ENCODE results near the gene SOX9.

SOX9 gene

DNA sequence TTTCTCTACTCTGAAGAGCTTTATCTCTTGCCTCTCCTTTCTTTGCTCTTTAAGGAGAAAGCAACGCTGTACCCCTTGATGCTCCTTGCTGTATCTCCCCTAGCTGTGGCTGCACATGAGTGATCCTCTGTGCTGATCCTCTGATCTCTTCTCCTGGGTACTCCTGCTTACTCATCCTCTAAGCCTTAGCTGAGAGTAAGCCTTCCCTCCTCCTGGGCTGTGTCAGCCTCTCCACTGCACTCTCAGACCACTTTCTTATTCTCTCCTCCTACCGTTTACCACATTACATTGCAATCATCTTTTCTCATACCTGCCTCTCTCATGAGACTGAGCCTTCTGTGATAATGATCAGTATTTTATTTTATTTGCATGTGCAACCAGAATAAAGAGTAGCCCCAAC is 25.1 kb downstream of the SOX9 start:
- Histone ChIP-seq H3K27me3 (ENCODE audit: control insufficient read depth, insufficient read depth, low read length) (peaks cover 4% of the 10 kb centered on the region; the same call in 1 of the 2 replicates), H3K36me3 (ENCODE audit: control insufficient read depth, insufficient read depth, low read length) (no peaks in the 10 kb centered on the region), H3K9ac (ENCODE audit: low read depth, low read length) (no peak overlapping the region), H3K4me1 (ENCODE audit: control insufficient read depth, insufficient read depth, low read length) (peaks cover 8% of the 10 kb centered on the region), H3K4me3 (ENCODE audit: low read depth, low read length) (no peak overlapping the region), H3K9me3 (ENCODE audit: control insufficient read depth, insufficient read depth, low read length) (no peaks in the 10 kb centered on the region), H3K27ac (ENCODE audit: low read depth, low read length) (no peak overlapping the region)

DNA sequence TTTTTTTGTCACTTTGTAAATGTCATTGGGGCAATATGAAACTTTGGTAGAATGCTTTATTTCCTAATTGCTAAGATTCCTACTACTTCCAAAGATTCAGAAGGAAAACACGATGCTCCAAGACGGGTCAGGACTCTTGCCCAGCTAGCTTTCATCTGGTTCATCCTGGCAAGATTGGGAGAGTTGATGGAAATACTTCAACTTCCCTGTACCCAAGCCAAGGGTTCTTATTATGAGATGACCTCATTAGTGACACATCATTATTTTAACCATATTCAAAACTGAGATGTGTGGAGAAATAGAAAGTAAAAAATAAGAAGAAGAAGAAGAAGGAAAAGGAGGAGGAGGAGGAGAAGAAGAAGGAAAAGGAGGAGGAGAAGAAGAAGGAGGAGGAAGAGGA is 25.6 kb downstream of the SOX9 start:
- no peak overlapping the region for H3K4me3 ChIP-seq (ENCODE audit: low read depth, low read length)
- no peak overlapping the region for H3K27ac ChIP-seq (ENCODE audit: low read depth, low read length)
- no peaks in the 10 kb centered on the region for H3K36me3 ChIP-seq (ENCODE audit: control insufficient read depth, insufficient read depth, low read length)

DNA sequence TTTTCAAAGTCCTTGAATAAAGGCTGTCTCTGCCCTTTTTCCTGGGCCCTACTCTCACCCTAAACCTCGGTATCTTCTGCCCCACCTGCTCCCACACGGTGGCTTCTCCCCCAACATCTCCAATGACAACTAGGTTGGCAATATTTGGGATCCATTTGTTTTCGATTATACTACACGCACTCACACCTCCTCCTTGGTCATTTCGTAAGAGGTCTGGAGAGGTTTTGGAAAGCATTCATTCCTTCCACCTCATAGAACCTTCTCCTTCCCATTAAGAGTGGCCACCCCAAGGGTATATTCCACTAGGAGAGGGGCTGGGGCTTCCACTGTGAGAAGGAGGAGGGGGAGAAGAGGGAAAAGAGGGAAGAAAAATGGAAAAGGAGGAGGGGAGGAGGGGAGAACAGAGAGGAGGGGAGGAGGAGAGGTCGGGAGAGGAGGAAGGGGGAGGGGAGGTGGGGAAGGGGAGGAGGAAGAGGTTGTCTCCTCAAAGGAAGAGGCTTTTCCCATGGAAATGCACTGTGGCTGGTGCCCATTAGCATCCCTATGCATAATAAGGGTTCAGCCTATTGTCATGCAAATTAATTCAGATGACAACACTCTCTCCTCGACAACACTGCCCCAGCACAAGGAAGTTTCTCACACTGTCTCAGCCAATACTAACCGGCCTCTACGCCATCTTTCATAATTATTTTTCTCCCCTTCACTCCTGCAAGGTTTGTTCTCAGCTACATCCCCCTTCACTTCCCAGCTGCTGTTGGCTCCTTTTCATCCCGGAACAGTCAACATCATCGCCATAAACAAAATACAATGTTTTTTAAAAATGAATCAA is 30.0 kb downstream of the SOX9 start:
- H3K4me1 ChIP-seq (ENCODE audit: control insufficient read depth, insufficient read depth, low read length), result peaks cover 30% of the 10 kb centered on the region
- no peaks in the 10 kb centered on the region for H3K9me3 ChIP-seq (ENCODE audit: control insufficient read depth, insufficient read depth, low read length)
- peak overlapping the region; percentile 97 for H3K27ac ChIP-seq (ENCODE audit: low read depth, low read length)
- H3K36me3 ChIP-seq (ENCODE audit: control insufficient read depth, insufficient read depth, low read length), result no peaks in the 10 kb centered on the region
- H3K27me3 ChIP-seq (ENCODE audit: control insufficient read depth, insufficient read depth, low read length), result no peaks in the 10 kb centered on the region
- peak overlapping the region; percentile 49 for H3K9ac ChIP-seq (ENCODE audit: low read depth, low read length)
- H3K4me3 ChIP-seq (ENCODE audit: low read depth, low read length), result peak overlapping the region; percentile 24

More for the DNA sequence above, 25.6 kb downstream of the SOX9 start:
- Histone ChIP-seq H3K9me3 (ENCODE audit: control insufficient read depth, insufficient read depth, low read length) (no peaks in the 10 kb centered on the region), H3K9ac (ENCODE audit: low read depth, low read length) (no peak overlapping the region), H3K27me3 (ENCODE audit: control insufficient read depth, insufficient read depth, low read length) (peaks cover 4% of the 10 kb centered on the region; the same call in 1 of the 2 replicates), H3K4me1 (ENCODE audit: control insufficient read depth, insufficient read depth, low read length) (peaks cover 10% of the 10 kb centered on the region)

DNA sequence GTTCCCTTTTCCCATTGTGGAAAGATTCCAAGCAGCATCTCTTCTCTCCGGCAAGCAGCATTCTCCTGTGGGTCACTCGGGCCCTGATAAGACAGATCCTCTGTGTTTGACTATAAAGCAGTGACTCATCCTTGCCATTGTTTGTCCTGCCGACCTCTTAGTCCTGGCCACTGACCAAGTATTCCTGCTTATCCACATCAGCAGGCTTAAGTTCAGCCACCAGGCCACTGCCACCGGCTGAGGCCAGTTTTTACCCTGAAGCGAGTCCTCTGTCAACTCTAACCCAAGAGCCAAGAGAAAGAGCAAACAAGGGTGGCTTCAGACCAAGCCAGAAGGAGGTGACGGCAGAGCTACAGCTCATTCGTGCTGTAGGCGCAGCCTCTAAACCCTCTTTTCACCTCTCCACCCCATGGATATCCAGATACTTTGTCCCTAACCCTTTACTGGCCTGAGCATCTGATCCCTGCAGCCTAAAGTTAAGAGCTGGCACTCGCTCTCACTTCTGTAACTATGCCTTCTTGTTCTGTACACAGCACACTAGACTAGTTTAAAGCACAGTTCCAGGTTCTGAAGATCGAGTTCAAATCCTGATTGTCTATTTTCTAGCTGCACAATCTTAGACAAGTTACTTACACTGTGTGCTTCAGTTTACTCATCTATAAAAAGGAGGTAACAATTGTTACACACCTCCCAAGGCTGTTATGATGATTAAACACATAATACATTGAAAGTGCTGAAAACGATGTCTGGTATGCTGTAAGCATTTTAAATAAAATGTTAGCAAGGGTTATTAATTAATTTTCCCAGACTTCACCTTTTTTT is 31.0 kb downstream of the SOX9 start:
- peak overlapping the region; percentile 97 for H3K27ac ChIP-seq (ENCODE audit: low read depth, low read length)
- no peaks in the 10 kb centered on the region for H3K9me3 ChIP-seq (ENCODE audit: control insufficient read depth, insufficient read depth, low read length)
- H3K4me3 ChIP-seq (ENCODE audit: low read depth, low read length), result peak overlapping the region; percentile 24
- peaks cover 30% of the 10 kb centered on the region for H3K4me1 ChIP-seq (ENCODE audit: control insufficient read depth, insufficient read depth, low read length)
- no peaks in the 10 kb centered on the region for H3K36me3 ChIP-seq (ENCODE audit: control insufficient read depth, insufficient read depth, low read length)
- H3K9ac ChIP-seq (ENCODE audit: low read depth, low read length), result peak overlapping the region; percentile 49
- no peaks in the 10 kb centered on the region for H3K27me3 ChIP-seq (ENCODE audit: control insufficient read depth, insufficient read depth, low read length)

DNA sequence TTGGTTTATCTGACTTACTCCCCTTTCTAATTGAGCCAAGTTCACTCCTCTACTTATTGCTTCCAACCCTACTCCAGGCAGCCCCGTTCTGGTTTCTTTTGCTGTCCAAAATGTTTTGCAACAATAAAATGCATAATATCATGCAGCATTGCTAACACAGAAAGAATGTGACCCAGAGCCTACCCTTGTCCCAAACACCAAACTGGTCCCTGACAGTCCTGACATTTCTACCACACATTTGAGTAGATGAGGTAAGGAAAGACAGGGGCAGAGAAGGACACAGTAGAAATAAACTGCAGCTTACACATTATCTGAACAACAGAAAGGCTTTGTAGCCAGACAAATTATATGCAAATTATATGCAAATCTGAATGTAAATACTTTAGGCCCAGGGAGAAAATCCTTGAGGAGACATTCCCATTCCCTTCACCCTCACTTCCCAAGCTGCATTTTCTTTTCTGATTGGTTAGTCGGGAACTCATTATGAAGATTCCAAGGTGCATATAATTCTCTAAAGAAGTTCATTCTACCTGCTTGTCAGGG is 31.6 kb downstream of the SOX9 start:
- Histone ChIP-seq H3K4me1 (ENCODE audit: control insufficient read depth, insufficient read depth, low read length) (peaks cover 30% of the 10 kb centered on the region), H3K9me3 (ENCODE audit: control insufficient read depth, insufficient read depth, low read length) (no peaks in the 10 kb centered on the region), H3K27ac (ENCODE audit: low read depth, low read length) (peak overlapping the region; percentile 97), H3K36me3 (ENCODE audit: control insufficient read depth, insufficient read depth, low read length) (no peaks in the 10 kb centered on the region), H3K27me3 (ENCODE audit: control insufficient read depth, insufficient read depth, low read length) (no peaks in the 10 kb centered on the region), H3K9ac (ENCODE audit: low read depth, low read length) (no peak overlapping the region), H3K4me3 (ENCODE audit: low read depth, low read length) (no peak overlapping the region)

DNA sequence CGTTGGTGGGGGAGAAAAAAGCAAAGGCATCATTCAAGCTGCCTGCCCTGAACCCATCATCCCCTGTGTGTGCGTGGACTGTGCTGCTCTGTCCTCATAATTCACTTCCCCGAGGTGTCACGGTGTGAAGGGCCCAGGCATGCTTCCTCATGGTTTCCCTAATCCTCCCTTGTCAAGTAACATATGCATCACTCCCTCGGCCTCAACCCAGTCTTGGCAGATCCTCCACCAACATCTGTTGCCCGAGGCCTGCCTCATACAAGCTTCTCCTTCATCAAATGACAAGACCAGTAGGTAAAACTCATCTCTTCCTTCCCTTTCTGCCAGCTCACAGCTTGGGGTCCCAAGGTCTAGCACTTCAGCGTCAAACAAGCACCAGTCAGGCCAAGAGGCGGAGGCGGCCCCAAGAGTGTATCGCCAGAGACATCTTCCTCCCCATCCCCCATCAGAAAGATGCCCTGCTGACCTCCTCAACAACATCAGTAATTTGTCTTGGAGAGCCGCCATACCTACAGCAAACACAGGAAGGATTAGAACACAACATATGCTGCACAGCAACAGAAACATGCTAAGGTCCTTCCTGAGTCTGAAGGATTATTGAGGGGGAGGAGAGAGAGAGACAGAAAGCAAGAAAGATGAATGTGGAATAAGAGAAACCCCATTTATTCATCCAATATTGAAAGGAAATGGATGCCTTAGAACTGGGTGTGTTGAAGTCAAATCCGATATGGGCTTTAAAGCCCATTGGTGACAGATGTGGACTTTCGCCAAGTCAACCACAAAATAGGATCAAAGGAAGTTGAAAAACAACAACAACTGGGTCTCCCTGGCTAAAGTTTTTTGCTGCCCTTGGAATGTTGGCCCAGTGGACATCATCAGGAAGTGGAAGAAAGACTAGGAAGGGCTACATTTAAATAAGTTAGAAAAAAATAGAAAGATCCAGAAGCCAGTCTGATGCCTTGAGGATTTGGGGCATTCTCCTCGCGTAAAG is 38.4 kb downstream of the SOX9 start:
- H3K36me3 ChIP-seq (ENCODE audit: control insufficient read depth, insufficient read depth, low read length), result no peaks in the 10 kb centered on the region
- H3K9ac ChIP-seq (ENCODE audit: low read depth, low read length), result no peak overlapping the region
- no peaks in the 10 kb centered on the region for H3K9me3 ChIP-seq (ENCODE audit: control insufficient read depth, insufficient read depth, low read length)
- no peaks in the 10 kb centered on the region for H3K27me3 ChIP-seq (ENCODE audit: control insufficient read depth, insufficient read depth, low read length)
- H3K4me3 ChIP-seq (ENCODE audit: low read depth, low read length), result no peak overlapping the region
- no peak overlapping the region for H3K27ac ChIP-seq (ENCODE audit: low read depth, low read length)
- peaks cover 2% of the 10 kb centered on the region; the same call in 1 of the 2 replicates for H3K4me1 ChIP-seq (ENCODE audit: control insufficient read depth, insufficient read depth, low read length)

DNA sequence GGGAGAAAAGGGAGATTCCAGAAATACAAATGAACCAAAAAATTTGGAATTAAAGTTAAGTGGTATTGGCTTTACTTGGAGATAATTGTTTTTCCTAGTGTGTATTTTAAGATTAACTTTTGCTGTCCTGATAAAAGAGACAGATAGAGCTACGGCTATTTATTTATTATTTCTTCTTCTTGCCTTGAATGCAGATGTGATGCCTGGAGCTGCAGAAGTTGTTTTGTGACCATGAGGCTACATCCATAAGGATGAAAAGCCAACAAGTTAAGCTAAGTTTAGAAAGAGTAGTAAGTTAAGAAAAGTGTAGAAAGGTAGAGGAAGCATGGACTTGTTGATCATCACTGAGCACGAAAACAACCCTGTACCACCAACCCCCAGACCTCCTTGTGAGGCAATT is 41.7 kb downstream of the SOX9 start:
- peaks cover 23% of the 10 kb centered on the region for H3K4me1 ChIP-seq (ENCODE audit: control insufficient read depth, insufficient read depth, low read length)
- no peak overlapping the region for H3K9ac ChIP-seq (ENCODE audit: low read depth, low read length)
- H3K27ac ChIP-seq (ENCODE audit: low read depth, low read length), result no peak overlapping the region
- no peaks in the 10 kb centered on the region for H3K36me3 ChIP-seq (ENCODE audit: control insufficient read depth, insufficient read depth, low read length)
- H3K9me3 ChIP-seq (ENCODE audit: control insufficient read depth, insufficient read depth, low read length), result no peaks in the 10 kb centered on the region
- H3K27me3 ChIP-seq (ENCODE audit: control insufficient read depth, insufficient read depth, low read length), result peaks cover 3% of the 10 kb centered on the region; the same call in 1 of the 2 replicates
- H3K4me3 ChIP-seq (ENCODE audit: low read depth, low read length), result no peak overlapping the region

DNA sequence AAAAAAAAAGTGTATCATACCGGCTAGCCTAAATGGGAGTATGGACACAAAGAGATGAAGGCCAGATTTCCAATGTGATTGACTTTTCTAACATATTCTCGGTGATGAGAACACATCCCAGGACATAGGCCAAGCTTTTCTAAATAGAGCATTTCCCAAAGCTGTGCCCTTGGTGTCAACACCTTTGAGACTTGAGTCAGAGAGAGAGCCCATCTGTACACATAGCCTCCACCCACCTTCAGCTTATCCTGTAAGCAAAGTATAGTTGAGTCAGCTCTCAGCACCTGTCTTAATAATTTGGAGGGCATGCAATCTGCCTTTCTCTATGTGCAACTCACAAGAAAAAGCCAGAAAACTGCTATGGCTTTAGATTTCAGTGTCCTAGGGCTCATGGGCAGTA is 42.7 kb downstream of the SOX9 start:
- no peak overlapping the region for H3K27ac ChIP-seq (ENCODE audit: low read depth, low read length)
- no peaks in the 10 kb centered on the region for H3K36me3 ChIP-seq (ENCODE audit: control insufficient read depth, insufficient read depth, low read length)
- peaks cover 3% of the 10 kb centered on the region; the same call in 1 of the 2 replicates for H3K27me3 ChIP-seq (ENCODE audit: control insufficient read depth, insufficient read depth, low read length)
- no peak overlapping the region for H3K4me3 ChIP-seq (ENCODE audit: low read depth, low read length)
- peaks cover 23% of the 10 kb centered on the region for H3K4me1 ChIP-seq (ENCODE audit: control insufficient read depth, insufficient read depth, low read length)
- no peaks in the 10 kb centered on the region for H3K9me3 ChIP-seq (ENCODE audit: control insufficient read depth, insufficient read depth, low read length)
- no peak overlapping the region for H3K9ac ChIP-seq (ENCODE audit: low read depth, low read length)

DNA sequence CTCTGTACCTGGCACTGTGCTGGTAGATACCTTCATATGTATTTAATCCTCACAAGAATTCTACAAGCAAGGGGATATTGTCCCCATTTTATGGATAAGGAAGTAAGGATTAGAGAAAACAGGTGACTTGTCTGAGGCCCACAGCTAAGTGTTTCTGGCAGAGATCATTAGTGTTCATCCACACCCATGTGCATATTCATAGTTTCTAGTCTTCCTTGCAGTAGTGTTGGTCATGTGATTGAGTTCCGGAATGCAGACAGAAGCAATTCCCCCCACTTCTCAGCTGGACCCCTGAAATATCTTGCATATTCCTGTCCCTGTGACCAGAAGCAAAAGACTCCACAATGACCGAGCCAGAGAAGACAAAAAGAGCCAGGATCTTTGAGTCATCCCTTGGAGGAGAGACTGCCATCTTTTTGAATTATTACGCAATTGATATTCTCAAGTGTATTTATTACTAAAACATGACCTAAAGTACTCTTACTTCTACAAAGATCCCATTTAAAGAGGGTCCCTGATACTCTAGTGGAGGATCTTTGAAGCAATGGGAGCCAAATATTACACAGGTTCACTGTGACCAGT is 43.4 kb downstream of the SOX9 start:
- H3K27ac ChIP-seq (ENCODE audit: low read depth, low read length), result no peak overlapping the region
- H3K4me1 ChIP-seq (ENCODE audit: control insufficient read depth, insufficient read depth, low read length), result peaks cover 23% of the 10 kb centered on the region
- H3K27me3 ChIP-seq (ENCODE audit: control insufficient read depth, insufficient read depth, low read length), result peaks cover 3% of the 10 kb centered on the region; the same call in 1 of the 2 replicates
- H3K9me3 ChIP-seq (ENCODE audit: control insufficient read depth, insufficient read depth, low read length), result no peaks in the 10 kb centered on the region
- H3K9ac ChIP-seq (ENCODE audit: low read depth, low read length), result no peak overlapping the region
- H3K36me3 ChIP-seq (ENCODE audit: control insufficient read depth, insufficient read depth, low read length), result no peaks in the 10 kb centered on the region
- no peak overlapping the region for H3K4me3 ChIP-seq (ENCODE audit: low read depth, low read length)

Measured in HUES48 (cell line).